Body of pancreas (tissue), 4 donors: Measurements from ENCODE around the gene ST8SIA5.

Experiments used
- POLR2A ChIP-seq, 3 donors: fragments of 450-650 bp; IDR thresholded peaks; one replicate each; pipeline ENCODE4 v1.6.1; 2016; ENCODE audit warnings: antibody characterized with exemption in 3 of 3, mild to moderate bottlenecking in 2 of 3
- TF ChIP-seq, protein P1 (sequence below), 7 experiments: fragments of 450-650 bp in 4 of 7; fragments of 200-600 bp in 3 of 7; sonication (generic) in 3 of 7; IDR thresholded peaks; one replicate each; pipeline ENCODE4 v1.5.1; 2016 to 2019; ENCODE audit warnings: antibody characterized with exemption in 7 of 7

- TF ChIP-seq, protein P1, sequence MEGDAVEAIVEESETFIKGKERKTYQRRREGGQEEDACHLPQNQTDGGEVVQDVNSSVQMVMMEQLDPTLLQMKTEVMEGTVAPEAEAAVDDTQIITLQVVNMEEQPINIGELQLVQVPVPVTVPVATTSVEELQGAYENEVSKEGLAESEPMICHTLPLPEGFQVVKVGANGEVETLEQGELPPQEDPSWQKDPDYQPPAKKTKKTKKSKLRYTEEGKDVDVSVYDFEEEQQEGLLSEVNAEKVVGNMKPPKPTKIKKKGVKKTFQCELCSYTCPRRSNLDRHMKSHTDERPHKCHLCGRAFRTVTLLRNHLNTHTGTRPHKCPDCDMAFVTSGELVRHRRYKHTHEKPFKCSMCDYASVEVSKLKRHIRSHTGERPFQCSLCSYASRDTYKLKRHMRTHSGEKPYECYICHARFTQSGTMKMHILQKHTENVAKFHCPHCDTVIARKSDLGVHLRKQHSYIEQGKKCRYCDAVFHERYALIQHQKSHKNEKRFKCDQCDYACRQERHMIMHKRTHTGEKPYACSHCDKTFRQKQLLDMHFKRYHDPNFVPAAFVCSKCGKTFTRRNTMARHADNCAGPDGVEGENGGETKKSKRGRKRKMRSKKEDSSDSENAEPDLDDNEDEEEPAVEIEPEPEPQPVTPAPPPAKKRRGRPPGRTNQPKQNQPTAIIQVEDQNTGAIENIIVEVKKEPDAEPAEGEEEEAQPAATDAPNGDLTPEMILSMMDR (IDR thresholded peaks at IDR 0.05) = no peak
- no peak for TF ChIP-seq POLR2A (IDR thresholded peaks at IDR 0.05)
Observed at GRCh38 chr18:46683252-46683651, 73.6 kb downstream of the ST8SIA5 start.
